ENCODE measurements around the gene ATG13.

The ATG13 gene

GRCh38 chr11:46609386-46609785 is 8.0 kb upstream of the ATG13 start:
- DNase-seq, result no peak

- no peak for DNase-seq
Observed at GRCh38 chr11:46611526-46612304, 5.6 kb upstream of the ATG13 start.

GRCh38 chr11:46612326-46612725 is 5.0 kb upstream of the ATG13 start:
- no peak for DNase-seq

- DNase-seq, result no peak
Observed at GRCh38 chr11:46615756-46616155, 1.6 kb upstream of the ATG13 start.

GRCh38 chr11:46616551-46617133 is 711 bp upstream of the ATG13 start:
- DNase-seq, result peak; percentile 26

GRCh38 chr11:46617972-46618314 is 590 bp downstream of the ATG13 start:
- DNase-seq, result no peak

GRCh38 chr11:46618837-46619236 is 1.5 kb downstream of the ATG13 start:
- no peak for DNase-seq

- no peak for DNase-seq
Observed at GRCh38 chr11:46625406-46625805, 8.1 kb downstream of the ATG13 start.

GRCh38 chr11:46628961-46629360 is 11.6 kb downstream of the ATG13 start:
- no peak for DNase-seq

GRCh38 chr11:46630237-46630636 is 12.9 kb downstream of the ATG13 start:
- DNase-seq, result no peak

GRCh38 chr11:46631676-46632075 is 14.3 kb downstream of the ATG13 start:
- DNase-seq, result no peak

GRCh38 chr11:46632502-46632901 is 15.1 kb downstream of the ATG13 start:
- DNase-seq, result no peak

GRCh38 chr11:46633291-46634217 is 16.2 kb downstream of the ATG13 start:
- DNase-seq, result no peak

GRCh38 chr11:46635557-46636139 is 18.3 kb downstream of the ATG13 start:
- no peak for DNase-seq

GRCh38 chr11:46637546-46637945 is 20.2 kb downstream of the ATG13 start:
- no peak for DNase-seq

GRCh38 chr11:46639197-46639839 is 22.0 kb downstream of the ATG13 start:
- no peak for DNase-seq

- DNase-seq, result no peak
Observed at GRCh38 chr11:46640036-46640788, 22.9 kb downstream of the ATG13 start.

GRCh38 chr11:46641639-46642038 is 24.3 kb downstream of the ATG13 start:
- no peak for DNase-seq

- DNase-seq, result no peak
Observed at GRCh38 chr11:46642627-46643335, 25.4 kb downstream of the ATG13 start.

- no peak for DNase-seq
Observed at GRCh38 chr11:46643531-46643930, 26.2 kb downstream of the ATG13 start.

GRCh38 chr11:46643986-46644385 is 26.6 kb downstream of the ATG13 start:
- no peak for DNase-seq

Measured in activated CD4-positive, alpha-beta T cell treated with anti-CD3 and anti-CD28 coated beads, Interleukin-2, amount 50 U/mL, for 16 hours (primary cell).